Kidney epithelial cell (primary cell): ENCODE data around the gene SCN4A. TPM values are rescaled to one million over a fixed set of nuclear protein-coding genes. Genes with fewer than 3 reads are reported as not detected.

Source experiments
- DNase-seq: peaks from one replicate; pipeline ENCODE4 v3.0.0-alpha.2; 2010; ENCODE audit warnings: low read depth
- H3K27me3 ChIP-seq: 2 replicates; pipeline ENCODE4 v1.6.0; 2011; ENCODE audit warnings: low read length; ENCODE audit not compliant: control insufficient read depth, insufficient read depth
- H3K36me3 ChIP-seq: 2 replicates; pipeline ENCODE4 v1.5.1; 2011; ENCODE audit warnings: low read length; ENCODE audit not compliant: control insufficient read depth, insufficient read depth
- H3K4me3 ChIP-seq: 2 replicates; pipeline ENCODE4 v1.5.1; 2011; ENCODE audit warnings: low read depth, mild to moderate bottlenecking, control low read depth, low read length
- CTCF ChIP-seq: IDR thresholded peaks from 2 replicates; pipeline ENCODE4 v1.5.1; 2011; ENCODE audit warnings: mild to moderate bottlenecking, moderate library complexity, low read length, control low read depth, inconsistent platforms; ENCODE audit not compliant: insufficient read depth, poor library complexity, severe bottlenecking
- total RNA-seq: library from RNA; depleted of rRNA; stranded (reverse); fragments of >200 nt; gene quantifications from 2 replicates; pipeline ENCODE4 v1.2.3, GENCODE V29; 2015

SCN4A gene
- total RNA-seq, 1 donor from 2014 or later = 0.33 TPM

GRCh38 chr17:63937920-63938319, 34.8 kb downstream of the SCN4A start:
- Histone ChIP-seq H3K36me3 (no peaks in the 10 kb centered on the region), H3K4me3 (no peak overlapping the region), H3K27me3 (peaks cover 4% of the 10 kb centered on the region)
- no peak for DNase-seq
- TF ChIP-seq CTCF = no peak

- Histone ChIP-seq H3K36me3 (no peaks in the 10 kb centered on the region), H3K4me3 (no peak overlapping the region), H3K27me3 (peaks cover 2% of the 10 kb centered on the region)
- no peak for TF ChIP-seq CTCF
- DNase-seq = no peak
Measured at GRCh38 chr17:63937319-63937718, 35.4 kb downstream of the SCN4A start.

GRCh38 chr17:63934183-63935112, 38.3 kb downstream of the SCN4A start:
- no peak for DNase-seq
- TF ChIP-seq CTCF = no peak

GRCh38 chr17:63933598-63933997, 39.1 kb downstream of the SCN4A start:
- TF ChIP-seq CTCF = no peak
- no peak overlapping the region for H3K4me3 ChIP-seq
- H3K36me3 ChIP-seq = no peaks in the 10 kb centered on the region
- DNase-seq = no peak
- H3K27me3 ChIP-seq = peaks cover 2% of the 10 kb centered on the region

More at GRCh38 chr17:63934183-63935112, 38.3 kb downstream of the SCN4A start:
- H3K27me3 ChIP-seq = peaks cover 2% of the 10 kb centered on the region
- H3K36me3 ChIP-seq = no peaks in the 10 kb centered on the region
- H3K4me3 ChIP-seq = no peak overlapping the region

- Histone ChIP-seq H3K36me3 (no peaks in the 10 kb centered on the region), H3K4me3 (no peak overlapping the region), H3K27me3 (peaks cover 2% of the 10 kb centered on the region)
- TF ChIP-seq CTCF = no peak
- no peak for DNase-seq
Measured at GRCh38 chr17:63932721-63933120, 40.0 kb downstream of the SCN4A start.
